ENCODE results near the gene RASA2. TPM values are rescaled to one million over a fixed set of nuclear protein-coding genes. Genes with fewer than 3 reads are reported as not detected.

The RASA2 gene
- total and polyA plus RNA-seq, 9 of the 15 experiments (the other 6 are each of a cell fraction or from before 2014, with no cell fraction given): 2.0 to 12.8 (median 9.5) TPM

- TF ChIP-seq TFAM (CRISPR knock-in tag; conservative IDR thresholded peaks at IDR 0.05) (no peak), ZNF717 (CRISPR knock-in tag; IDR thresholded peaks at IDR 0.05) (no peak), STAT5B (CRISPR knock-in tag; IDR thresholded peaks at IDR 0.05) (no peak), HDAC8 (tag; IDR thresholded peaks at IDR 0.05) (no peak), ZNF780A (CRISPR knock-in tag; IDR thresholded peaks at IDR 0.05) (no peak), ZNF668 (CRISPR knock-in tag; IDR thresholded peaks at IDR 0.05) (no peak), MBD1 (CRISPR knock-in tag; IDR thresholded peaks at IDR 0.05) (no peak), RAD51 (IDR thresholded peaks at IDR 0.05; ENCODE audit: borderline replicate concordance, low read depth) (no peak), FOS (IDR thresholded peaks at IDR 0.05; ENCODE audit: extremely low read depth, insufficient read length) (no peak), ZNF589 (CRISPR knock-in tag; IDR thresholded peaks at IDR 0.05; ENCODE audit: low read depth) (no peak), BCL6 (CRISPR knock-in tag; IDR thresholded peaks at IDR 0.05) (no peak), NR2F6 (CRISPR knock-in tag; IDR thresholded peaks at IDR 0.05) (no peak), TEAD1 (CRISPR knock-in tag; IDR thresholded peaks at IDR 0.05) (0 out of 4 replicates have a peak, but pooled peaks of 1 of the 2 experiments have one; percentile 10), RNF2 (IDR thresholded peaks at IDR 0.05) (peak; percentile 39; the same call in 1 of the 2 replicates), GATAD2A (IDR thresholded peaks at IDR 0.05) (no peak), XRCC4 (IDR thresholded peaks at IDR 0.05; ENCODE audit: extremely low read depth, insufficient read depth, insufficient read length) (no peak), PTBP1 (IDR thresholded peaks at IDR 0.05; ENCODE audit: low read depth, low read length) (no peak), ZNF263 (CRISPR knock-in tag; IDR thresholded peaks at IDR 0.05; ENCODE audit: borderline replicate concordance) (no peak)
- TF ChIP-seq, protein P1, sequence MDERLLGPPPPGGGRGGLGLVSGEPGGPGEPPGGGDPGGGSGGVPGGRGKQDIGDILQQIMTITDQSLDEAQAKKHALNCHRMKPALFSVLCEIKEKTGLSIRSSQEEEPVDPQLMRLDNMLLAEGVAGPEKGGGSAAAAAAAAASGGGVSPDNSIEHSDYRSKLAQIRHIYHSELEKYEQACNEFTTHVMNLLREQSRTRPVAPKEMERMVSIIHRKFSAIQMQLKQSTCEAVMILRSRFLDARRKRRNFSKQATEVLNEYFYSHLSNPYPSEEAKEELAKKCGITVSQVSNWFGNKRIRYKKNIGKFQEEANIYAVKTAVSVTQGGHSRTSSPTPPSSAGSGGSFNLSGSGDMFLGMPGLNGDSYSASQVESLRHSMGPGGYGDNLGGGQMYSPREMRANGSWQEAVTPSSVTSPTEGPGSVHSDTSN (CRISPR knock-in tag; IDR thresholded peaks at IDR 0.05; ENCODE audit: low read depth): peak; percentile 82
- TF ChIP-seq, protein P1 (tag; conservative IDR thresholded peaks at IDR 0.05; ENCODE audit: low read depth): peak; percentile 99
- TF ChIP-seq, protein P2, sequence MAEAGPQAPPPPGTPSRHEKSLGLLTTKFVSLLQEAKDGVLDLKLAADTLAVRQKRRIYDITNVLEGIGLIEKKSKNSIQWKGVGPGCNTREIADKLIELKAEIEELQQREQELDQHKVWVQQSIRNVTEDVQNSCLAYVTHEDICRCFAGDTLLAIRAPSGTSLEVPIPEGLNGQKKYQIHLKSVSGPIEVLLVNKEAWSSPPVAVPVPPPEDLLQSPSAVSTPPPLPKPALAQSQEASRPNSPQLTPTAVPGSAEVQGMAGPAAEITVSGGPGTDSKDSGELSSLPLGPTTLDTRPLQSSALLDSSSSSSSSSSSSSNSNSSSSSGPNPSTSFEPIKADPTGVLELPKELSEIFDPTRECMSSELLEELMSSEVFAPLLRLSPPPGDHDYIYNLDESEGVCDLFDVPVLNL (CRISPR knock-in tag; IDR thresholded peaks at IDR 0.05; ENCODE audit: low read depth): no peak
These were observed 71.3 kb downstream of the RASA2 start (continued) for GRCh38 chr3:141557961-141558706.

All from K562 (cell line).